Measurements from ENCODE around the gene RAD51B.

The RAD51B gene

DNA sequence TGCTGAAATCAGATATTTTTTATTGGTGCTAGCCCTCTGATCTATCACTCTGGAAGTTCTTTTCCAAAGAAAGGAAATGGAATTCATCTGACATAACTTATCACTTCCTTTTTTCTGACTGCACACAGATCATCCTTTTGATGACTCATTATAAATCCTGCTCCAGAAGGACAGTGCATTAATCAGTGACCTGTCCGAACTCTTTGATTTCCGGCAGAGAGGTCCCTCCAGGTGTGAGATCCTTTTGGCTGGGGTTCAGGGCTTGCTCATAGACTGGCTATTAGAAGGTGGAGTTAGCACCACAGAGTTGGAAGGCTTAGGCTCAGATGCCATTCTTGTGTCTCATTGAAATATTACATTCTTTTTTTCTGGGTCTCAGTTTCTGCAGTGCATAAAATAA lies 645.1 kb downstream of the RAD51B start:
- peak; percentile 77 for ATAC-seq (ENCODE audit: low read depth)
- no peaks in the 10 kb centered on the region for H3K9me3 ChIP-seq (ENCODE audit: severe bottlenecking)

DNA sequence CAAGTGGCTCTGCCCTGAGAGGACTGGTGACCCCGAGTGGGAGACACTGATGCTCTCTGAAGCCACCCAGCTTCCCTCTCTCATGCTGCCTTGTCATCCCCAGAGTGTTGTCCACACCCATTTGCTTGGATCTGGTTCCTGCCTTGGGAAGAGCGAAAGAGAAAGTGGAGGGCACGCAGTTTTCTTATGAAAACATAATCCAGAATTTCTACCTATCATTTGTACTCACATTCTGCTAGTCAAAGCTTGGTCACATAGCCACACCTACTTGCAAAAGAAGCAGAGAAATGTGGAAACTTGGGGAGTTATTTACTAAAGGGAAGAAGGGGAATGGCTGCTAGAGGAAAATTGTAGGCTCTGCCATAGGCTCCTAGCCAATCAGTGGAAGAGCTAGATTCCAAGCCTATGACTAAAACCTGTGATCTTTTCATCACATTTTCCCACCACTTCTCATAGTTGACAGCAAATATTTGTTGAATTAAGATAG lies 647.0 kb downstream of the RAD51B start:
- no peaks in the 10 kb centered on the region for H3K36me3 ChIP-seq (ENCODE audit: low read depth)
- H3K9me3 ChIP-seq (ENCODE audit: severe bottlenecking) = no peaks in the 10 kb centered on the region
- peak overlapping the region; percentile 99 for H3K27ac ChIP-seq (ENCODE audit: poor library complexity, severe bottlenecking)
- peaks cover 77% of the 10 kb centered on the region for H3K4me1 ChIP-seq (ENCODE audit: insufficient read depth, poor library complexity, severe bottlenecking)
- no peaks in the 10 kb centered on the region for H3K27me3 ChIP-seq (ENCODE audit: insufficient read depth, poor library complexity, severe bottlenecking)
- no peak overlapping the region for H3K4me3 ChIP-seq (ENCODE audit: severe bottlenecking)
- DNase-seq (ENCODE audit: low spot score) (peak; percentile 68), ATAC-seq (ENCODE audit: low read depth) (peak; percentile 73)
- TF ChIP-seq, protein P1, sequence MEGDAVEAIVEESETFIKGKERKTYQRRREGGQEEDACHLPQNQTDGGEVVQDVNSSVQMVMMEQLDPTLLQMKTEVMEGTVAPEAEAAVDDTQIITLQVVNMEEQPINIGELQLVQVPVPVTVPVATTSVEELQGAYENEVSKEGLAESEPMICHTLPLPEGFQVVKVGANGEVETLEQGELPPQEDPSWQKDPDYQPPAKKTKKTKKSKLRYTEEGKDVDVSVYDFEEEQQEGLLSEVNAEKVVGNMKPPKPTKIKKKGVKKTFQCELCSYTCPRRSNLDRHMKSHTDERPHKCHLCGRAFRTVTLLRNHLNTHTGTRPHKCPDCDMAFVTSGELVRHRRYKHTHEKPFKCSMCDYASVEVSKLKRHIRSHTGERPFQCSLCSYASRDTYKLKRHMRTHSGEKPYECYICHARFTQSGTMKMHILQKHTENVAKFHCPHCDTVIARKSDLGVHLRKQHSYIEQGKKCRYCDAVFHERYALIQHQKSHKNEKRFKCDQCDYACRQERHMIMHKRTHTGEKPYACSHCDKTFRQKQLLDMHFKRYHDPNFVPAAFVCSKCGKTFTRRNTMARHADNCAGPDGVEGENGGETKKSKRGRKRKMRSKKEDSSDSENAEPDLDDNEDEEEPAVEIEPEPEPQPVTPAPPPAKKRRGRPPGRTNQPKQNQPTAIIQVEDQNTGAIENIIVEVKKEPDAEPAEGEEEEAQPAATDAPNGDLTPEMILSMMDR (IDR thresholded peaks at IDR 0.05; ENCODE audit: poor library complexity, severe bottlenecking) = no peak

More for the DNA sequence above, 645.1 kb downstream of the RAD51B start:
- peak; percentile 98 for DNase-seq (ENCODE audit: low spot score)
- TF ChIP-seq, protein P1 (IDR thresholded peaks at IDR 0.05; ENCODE audit: poor library complexity, severe bottlenecking) = no peak
- Histone ChIP-seq H3K27me3 (ENCODE audit: insufficient read depth, poor library complexity, severe bottlenecking) (no peaks in the 10 kb centered on the region), H3K36me3 (ENCODE audit: low read depth) (no peaks in the 10 kb centered on the region), H3K4me1 (ENCODE audit: insufficient read depth, poor library complexity, severe bottlenecking) (peaks cover 75% of the 10 kb centered on the region), H3K27ac (ENCODE audit: poor library complexity, severe bottlenecking) (peak overlapping the region; percentile 99), H3K4me3 (ENCODE audit: severe bottlenecking) (no peak overlapping the region)

DNA sequence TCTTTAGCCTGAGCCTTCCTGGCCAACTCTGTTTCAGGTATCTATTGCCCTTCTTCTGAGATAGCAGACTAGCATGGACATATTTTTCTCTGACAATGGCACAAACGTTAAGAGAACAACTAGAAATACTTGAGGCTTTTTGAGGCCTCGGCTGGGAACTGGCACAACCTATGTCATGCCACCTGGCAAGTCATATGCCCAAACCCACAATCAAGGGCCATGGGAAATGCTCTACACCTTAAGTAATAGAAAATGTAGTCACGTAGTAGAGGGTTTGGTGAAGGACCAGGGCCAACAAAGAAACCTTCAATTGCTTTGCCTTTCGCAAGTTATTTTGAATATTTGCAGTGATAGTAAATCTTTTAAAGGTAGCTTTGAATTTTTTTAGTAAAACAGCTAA lies 647.8 kb downstream of the RAD51B start:
- H3K4me3 ChIP-seq (ENCODE audit: severe bottlenecking) = no peak overlapping the region
- ATAC-seq (ENCODE audit: low read depth) (no peak), DNase-seq (ENCODE audit: low spot score) (no peak)
- no peaks in the 10 kb centered on the region for H3K27me3 ChIP-seq (ENCODE audit: insufficient read depth, poor library complexity, severe bottlenecking)
- H3K36me3 ChIP-seq (ENCODE audit: low read depth) = no peaks in the 10 kb centered on the region
- H3K9me3 ChIP-seq (ENCODE audit: severe bottlenecking) = no peaks in the 10 kb centered on the region
- TF ChIP-seq, protein P1 (IDR thresholded peaks at IDR 0.05; ENCODE audit: poor library complexity, severe bottlenecking) = no peak
- H3K4me1 ChIP-seq (ENCODE audit: insufficient read depth, poor library complexity, severe bottlenecking) = peaks cover 76% of the 10 kb centered on the region
- peak overlapping the region; percentile 99 for H3K27ac ChIP-seq (ENCODE audit: poor library complexity, severe bottlenecking)

DNA sequence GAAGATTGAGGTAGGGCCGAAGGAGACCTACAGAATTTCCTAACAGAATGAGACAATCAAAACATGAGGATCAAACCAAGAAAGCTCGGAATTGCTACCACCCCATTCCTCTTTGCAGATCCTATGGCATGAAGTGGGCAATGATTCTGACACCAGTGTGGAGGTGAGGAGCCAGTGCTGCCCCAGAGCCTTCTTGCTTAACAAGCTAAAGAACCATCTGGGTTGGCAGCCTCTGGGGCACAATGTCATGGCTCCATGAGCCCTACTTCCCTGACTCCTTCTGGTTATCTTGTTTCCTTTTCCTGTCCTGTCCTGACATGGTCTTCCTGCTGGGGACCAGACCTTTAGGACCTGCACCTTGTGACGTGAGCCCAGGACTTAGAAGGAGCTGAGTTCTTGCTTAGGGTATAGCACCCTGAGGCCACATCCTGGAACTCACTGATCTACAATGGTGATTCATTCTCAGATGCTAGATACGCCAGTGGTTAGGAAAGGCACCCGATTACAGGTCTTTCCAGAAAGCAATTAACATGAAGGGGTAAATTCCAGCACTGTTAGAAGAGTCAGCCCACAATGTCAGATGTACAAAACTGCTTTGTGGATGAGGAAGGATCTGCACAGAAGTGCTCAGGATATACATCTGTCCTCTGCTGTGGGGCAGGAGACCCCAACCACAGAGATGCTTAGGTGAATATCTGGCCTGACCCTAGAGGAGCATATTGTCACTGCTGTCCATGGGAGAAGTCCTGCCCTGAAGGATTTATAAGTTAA lies 649.0 kb downstream of the RAD51B start:
- peaks cover 65% of the 10 kb centered on the region for H3K4me1 ChIP-seq (ENCODE audit: insufficient read depth, poor library complexity, severe bottlenecking)
- no peaks in the 10 kb centered on the region for H3K9me3 ChIP-seq (ENCODE audit: severe bottlenecking)
- TF ChIP-seq, protein P1 (IDR thresholded peaks at IDR 0.05; ENCODE audit: poor library complexity, severe bottlenecking) = no peak
- ATAC-seq (ENCODE audit: low read depth) = peak; percentile 61
- H3K27ac ChIP-seq (ENCODE audit: poor library complexity, severe bottlenecking) = peak overlapping the region; percentile 99
- DNase-seq (ENCODE audit: low spot score) = no peak
- no peaks in the 10 kb centered on the region for H3K27me3 ChIP-seq (ENCODE audit: insufficient read depth, poor library complexity, severe bottlenecking)
- no peak overlapping the region for H3K4me3 ChIP-seq (ENCODE audit: severe bottlenecking)
- H3K36me3 ChIP-seq (ENCODE audit: low read depth) = no peaks in the 10 kb centered on the region

DNA sequence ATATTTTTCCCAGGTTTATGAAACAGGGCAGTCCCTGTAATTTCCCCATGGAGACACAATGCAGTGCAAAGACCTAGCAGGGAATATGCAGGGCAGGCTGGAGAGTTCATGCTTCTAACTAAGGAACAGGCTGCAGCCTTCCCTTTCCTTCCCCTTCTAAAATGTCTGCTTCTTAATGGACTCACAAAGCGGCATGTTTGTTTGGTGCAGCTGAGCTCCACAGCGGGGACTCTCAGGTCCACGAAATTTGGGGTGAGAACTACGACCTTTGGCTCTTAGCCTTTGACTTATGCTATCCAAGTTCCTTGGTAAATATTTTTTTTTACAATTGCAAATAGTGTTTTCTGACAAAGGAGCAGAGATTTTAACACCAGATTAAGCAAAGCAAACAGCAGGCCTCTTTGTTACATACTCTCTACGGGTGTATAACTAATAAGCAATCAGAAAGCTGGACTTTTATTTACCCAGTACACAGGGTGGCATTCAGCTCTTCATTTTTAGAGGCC lies 649.7 kb downstream of the RAD51B start:
- Histone ChIP-seq H3K4me3 (ENCODE audit: severe bottlenecking) (no peak overlapping the region), H3K36me3 (ENCODE audit: low read depth) (no peaks in the 10 kb centered on the region), H3K27ac (ENCODE audit: poor library complexity, severe bottlenecking) (peak overlapping the region; percentile 99), H3K27me3 (ENCODE audit: insufficient read depth, poor library complexity, severe bottlenecking) (no peaks in the 10 kb centered on the region), H3K9me3 (ENCODE audit: severe bottlenecking) (no peaks in the 10 kb centered on the region), H3K4me1 (ENCODE audit: insufficient read depth, poor library complexity, severe bottlenecking) (peaks cover 62% of the 10 kb centered on the region)
- ATAC-seq (ENCODE audit: low read depth) (no peak), DNase-seq (ENCODE audit: low spot score) (no peak)
- TF ChIP-seq, protein P1 (IDR thresholded peaks at IDR 0.05; ENCODE audit: poor library complexity, severe bottlenecking) = no peak

All from RWPE2 (cell line).